Measurements from ENCODE around the gene HCST.

The HCST gene

DNA sequence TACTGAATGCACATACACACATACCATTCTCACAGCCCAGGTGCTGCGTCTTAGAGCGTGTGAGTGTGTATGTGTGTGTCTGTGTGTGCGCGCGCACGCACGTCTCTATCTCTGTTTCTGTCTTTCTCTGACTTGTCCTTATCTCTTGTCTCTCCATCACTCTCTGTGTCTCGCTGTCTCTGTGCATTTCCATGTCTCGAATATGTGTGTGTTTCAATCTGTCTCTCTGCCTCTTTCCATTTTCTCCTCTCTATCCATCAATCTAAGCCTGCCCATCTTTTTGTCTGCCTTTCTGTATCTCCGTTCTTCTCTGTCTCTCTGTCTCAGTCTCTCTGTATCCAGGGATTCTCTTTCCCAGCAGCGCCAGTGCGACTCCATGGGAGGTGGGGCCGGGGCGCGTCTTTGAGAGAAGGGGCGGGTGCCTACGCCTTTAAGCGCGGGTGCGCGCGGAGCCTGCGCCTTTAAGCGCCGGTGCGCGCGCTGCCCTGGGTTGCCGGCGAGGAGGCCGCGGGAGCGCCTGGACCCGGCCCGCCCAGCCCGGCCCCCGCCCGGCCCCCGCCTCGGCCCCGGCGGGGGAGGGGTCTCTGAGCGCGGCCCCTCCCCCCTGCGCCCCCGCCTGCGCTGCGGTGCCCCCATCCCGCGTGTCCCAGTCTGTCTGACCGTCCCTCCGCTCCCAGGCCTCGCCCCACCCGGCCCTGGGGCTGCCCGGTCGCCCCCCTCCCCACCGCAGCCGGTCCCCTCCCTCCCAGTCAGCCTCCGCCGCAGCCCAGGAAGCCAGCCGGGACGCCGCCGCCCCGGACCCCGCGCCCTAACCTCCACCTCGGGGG lies 33.8 kb downstream of the HCST start, which contains the start of gene LRFN3:
LRFN3 (plus strand) TSS at position 464 of the 827 bp plus-strand sequence. CDS start 3,052 bp downstream, outside the sequence.
- peak in 2 of 4 experiments; percentile 50 to 62 for DNase-seq (ENCODE audit: low read depth in 4 of 4, low spot score in 1 of 4)

DNA sequence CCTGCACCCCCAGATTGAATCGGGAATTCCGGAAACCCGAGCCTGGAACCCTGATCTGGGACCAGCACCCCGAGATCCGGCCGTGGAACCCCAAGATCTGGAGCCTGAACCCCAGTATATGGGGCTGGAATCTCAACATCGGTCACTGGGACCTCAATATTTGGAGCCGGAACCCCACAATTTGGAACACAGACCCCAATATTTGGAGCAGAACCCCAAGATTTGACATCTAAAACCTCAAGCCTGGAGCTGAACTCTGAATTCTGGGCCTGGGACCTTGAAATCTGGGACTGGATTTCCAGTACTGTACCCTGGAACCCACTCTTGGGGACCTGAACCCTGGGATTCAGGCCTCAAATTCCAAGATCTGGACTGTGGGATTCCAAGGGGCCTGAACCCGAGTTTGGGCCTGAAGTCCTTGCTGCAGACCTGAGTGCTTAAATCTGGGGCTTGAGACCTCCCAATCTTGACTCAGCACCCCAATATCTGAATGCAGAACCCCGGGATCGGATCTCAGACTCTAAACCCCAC lies 34.5 kb downstream of the HCST start:
- DNase-seq (ENCODE audit: low read depth in 4 of 4, low spot score in 1 of 4), result no peak

DNA sequence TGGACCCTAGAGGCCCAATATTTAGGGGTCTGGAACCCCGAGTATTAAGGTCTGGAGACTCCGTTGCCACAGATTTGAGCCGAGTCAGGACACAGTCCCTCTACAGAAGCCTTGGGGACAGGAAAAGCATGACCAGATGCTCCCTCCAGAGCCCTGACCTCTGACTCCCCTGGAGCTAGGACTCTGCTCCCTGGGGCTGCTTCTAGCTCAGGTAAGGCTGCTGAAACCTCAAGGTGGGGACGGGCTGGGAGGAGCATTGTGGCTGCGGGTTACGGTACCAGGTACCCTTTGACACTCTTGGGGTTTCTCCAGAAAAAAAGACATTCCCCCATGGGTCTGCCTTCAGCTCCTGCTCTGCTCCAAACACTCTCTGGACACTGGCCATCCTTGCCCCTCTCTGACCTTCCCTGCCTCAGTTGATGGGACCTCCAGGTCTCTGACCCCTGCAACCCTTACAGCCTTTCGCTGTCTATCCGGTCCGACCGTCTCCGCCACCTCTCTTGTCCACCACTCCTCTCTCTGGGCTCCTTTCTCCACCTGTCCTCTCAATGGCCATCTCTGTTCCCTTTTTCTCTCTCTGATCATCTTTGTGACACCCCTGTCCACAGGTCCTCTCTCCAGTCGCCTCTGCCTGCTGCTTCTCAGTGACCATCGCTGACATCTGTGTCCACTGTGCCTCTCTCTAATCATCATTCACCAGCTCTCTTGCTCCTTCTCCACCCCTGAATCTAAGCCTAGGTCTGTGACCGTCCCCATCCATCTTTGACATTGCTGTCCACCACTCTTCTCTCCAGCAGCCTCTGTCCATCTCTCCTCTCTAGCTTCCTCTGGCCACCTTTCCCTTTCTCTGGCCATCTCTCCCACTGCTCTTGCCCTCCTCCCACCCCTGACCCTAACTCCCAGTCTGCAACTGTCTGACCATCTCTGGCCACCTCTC lies 35.3 kb downstream of the HCST start:
- DNase-seq (ENCODE audit: low read depth in 4 of 4, low spot score in 1 of 4), result no peak

DNA sequence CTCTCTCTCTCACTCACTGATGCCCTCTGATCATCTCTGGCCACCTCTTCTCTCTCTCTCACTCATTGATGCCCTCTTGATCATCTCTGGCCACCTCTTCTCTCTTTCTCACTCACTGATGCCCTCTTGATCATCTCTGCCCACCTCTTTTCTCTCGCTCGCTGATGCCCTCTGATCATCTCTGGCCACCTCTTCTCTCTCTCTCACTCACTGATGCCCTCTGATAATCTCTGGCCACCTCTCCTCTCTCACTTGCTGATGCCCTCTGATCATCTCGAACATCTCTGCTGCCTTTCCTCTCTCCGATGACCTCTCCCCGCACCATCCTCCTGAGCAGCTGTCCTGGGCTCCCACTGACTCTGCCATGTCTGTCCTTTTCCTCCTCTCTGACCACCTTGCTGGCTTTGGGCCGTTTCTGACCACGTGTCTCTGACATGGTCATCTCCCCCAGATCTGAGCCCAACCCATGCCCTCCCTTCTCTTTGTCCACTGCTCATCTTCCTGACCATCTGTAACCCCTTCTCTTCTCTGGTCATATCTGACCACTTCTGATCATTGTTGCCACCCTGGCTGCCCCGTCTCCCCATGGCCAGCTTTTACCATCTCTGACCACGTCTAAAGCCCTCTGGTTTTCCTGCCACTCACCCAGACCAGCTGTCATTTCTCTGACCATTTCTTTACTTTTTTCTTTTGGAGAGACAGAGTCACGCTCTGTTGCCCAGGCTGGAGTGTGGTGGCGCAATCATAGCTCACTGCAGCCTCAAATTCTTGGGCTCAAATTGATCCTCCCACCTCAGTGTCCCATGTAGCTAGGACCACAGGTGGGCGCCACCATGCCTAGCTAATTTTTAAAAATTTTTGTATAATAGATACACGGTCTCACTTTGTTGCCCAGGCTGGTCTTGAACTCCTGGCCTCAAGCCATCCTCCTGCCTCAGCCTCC lies 36.2 kb downstream of the HCST start:
- DNase-seq (ENCODE audit: low read depth in 4 of 4, low spot score in 1 of 4), result no peak

DNA sequence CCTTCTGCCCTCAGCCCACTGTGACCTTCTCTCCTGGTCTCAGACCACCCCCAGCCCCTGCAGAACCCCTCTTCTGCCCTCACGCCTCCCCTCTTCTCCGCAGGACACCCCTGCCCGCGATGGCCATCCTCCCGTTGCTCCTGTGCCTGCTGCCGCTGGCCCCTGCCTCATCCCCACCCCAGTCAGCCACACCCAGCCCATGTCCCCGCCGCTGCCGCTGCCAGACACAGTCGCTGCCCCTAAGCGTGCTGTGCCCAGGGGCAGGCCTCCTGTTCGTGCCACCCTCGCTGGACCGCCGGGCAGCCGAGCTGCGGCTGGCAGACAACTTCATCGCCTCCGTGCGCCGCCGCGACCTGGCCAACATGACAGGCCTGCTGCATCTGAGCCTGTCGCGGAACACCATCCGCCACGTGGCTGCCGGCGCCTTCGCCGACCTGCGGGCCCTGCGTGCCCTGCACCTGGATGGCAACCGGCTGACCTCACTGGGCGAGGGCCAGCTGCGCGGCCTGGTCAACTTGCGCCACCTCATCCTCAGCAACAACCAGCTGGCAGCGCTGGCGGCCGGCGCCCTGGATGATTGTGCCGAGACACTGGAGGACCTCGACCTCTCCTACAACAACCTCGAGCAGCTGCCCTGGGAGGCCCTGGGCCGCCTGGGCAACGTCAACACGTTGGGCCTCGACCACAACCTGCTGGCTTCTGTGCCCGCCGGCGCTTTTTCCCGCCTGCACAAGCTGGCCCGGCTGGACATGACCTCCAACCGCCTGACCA lies 37.2 kb downstream of the HCST start:
- DNase-seq (ENCODE audit: low read depth in 4 of 4, low spot score in 1 of 4), result no peak

DNA sequence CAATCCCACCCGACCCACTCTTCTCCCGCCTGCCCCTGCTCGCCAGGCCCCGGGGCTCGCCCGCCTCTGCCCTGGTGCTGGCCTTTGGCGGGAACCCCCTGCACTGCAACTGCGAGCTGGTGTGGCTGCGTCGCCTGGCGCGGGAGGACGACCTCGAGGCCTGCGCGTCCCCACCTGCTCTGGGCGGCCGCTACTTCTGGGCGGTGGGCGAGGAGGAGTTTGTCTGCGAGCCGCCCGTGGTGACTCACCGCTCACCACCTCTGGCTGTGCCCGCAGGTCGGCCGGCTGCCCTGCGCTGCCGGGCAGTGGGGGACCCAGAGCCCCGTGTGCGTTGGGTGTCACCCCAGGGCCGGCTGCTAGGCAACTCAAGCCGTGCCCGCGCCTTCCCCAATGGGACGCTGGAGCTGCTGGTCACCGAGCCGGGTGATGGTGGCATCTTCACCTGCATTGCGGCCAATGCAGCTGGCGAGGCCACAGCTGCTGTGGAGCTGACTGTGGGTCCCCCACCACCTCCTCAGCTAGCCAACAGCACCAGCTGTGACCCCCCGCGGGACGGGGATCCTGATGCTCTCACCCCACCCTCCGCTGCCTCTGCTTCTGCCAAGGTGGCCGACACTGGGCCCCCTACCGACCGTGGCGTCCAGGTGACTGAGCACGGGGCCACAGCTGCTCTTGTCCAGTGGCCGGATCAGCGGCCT lies 37.9 kb downstream of the HCST start:
- DNase-seq (ENCODE audit: low read depth in 4 of 4, low spot score in 1 of 4), result no peak

DNA sequence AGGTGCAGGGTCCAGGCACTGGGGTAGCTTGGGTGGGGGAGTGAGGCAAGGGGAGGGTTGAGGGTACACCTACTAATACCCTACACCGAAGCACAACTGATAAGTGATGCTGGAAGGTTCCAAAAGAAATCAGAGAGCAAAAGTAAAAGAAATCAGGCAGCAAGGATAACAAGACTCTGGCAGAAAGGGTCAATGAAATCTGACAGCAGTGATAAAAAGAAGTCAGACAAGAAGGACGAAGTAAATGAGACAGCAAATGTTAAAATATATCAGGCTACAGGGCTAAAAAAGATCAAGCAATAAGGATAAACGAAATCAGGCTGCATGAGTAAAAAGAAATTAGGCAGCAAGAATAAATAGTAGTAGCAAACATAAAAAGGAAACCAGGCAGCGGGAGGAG lies 38.5 kb downstream of the HCST start:
- DNase-seq (ENCODE audit: low read depth in 4 of 4, low spot score in 1 of 4), result no peak

DNA sequence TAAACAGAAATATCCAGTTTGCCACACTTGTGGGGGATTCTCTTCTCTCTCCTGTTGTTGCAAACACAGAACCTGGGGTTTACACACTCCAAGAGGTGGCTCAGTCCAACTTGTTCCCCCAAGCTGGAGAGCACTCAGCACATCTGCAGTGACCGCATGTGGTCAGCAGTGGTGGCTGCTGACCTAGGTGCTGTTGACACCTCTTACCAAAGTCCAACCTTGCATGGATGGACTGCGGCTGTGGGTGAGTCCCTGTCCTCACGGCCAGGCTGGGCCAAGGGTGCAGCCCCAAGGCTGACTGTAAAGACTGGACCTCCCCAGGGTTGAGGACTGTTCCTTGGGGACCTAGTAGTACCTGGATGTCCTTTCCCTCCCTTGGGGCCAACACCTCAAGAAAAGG lies 39.9 kb downstream of the HCST start:
- no peak for DNase-seq (ENCODE audit: low read depth in 4 of 4, low spot score in 1 of 4)

DNA sequence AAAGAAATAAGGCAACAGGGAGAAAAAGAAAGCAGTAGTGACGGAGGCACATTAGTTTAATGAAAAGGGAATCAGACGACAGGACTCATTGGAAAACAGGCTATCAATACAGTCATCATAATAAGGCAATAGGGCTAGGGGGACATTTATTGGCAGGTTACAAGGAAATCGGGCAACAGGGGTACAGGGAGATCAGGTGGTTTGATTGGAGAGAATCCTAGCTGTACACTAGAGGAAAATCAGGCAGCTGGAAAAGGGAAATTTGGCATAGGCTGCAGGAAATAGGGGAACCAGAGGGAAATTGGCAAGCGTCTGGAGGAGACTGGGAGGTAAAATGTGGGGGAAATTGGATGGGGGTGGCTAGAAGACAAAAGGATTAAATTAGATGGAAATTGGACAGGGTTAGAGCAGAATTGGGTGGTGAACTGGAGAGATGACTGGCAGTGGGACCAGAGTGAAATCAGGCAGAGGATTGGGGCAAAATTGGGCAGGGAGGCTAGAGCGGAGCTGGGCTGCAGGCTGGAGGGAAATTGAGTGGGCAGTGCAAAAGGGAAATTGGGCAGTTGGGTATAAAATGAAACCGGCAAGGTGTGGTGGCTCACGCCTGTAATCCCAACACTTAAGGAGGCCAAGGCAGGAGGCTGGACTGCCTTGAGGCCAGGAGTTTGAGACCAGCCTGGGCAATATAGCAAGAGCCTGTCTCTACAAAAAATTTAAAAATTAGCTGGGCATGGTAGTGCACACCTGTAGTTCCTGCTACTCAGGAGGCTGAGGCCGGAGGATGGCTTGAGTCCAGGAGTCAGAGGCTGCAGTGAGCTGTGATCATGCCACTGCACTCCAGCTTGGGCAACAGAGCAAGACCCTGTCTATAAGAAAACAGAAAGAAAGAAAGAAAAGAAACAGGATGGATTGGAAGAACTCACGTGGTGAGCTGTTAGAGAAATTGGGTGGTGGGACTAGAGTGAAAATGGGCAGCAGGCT lies 41.3 kb downstream of the HCST start:
- no peak for DNase-seq (ENCODE audit: low read depth in 4 of 4, low spot score in 1 of 4)

DNA sequence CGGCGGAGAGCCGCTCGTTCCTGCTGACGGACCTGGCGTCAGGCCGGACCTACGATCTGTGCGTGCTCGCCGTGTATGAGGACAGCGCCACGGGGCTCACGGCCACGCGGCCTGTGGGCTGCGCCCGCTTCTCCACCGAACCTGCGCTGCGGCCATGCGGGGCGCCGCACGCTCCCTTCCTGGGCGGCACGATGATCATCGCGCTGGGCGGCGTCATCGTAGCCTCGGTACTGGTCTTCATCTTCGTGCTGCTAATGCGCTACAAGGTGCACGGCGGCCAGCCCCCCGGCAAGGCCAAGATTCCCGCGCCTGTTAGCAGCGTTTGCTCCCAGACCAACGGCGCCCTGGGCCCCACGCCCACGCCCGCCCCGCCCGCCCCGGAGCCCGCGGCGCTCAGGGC lies 42.2 kb downstream of the HCST start:
- no peak for DNase-seq (ENCODE audit: low read depth in 4 of 4, low spot score in 1 of 4)

DNA sequence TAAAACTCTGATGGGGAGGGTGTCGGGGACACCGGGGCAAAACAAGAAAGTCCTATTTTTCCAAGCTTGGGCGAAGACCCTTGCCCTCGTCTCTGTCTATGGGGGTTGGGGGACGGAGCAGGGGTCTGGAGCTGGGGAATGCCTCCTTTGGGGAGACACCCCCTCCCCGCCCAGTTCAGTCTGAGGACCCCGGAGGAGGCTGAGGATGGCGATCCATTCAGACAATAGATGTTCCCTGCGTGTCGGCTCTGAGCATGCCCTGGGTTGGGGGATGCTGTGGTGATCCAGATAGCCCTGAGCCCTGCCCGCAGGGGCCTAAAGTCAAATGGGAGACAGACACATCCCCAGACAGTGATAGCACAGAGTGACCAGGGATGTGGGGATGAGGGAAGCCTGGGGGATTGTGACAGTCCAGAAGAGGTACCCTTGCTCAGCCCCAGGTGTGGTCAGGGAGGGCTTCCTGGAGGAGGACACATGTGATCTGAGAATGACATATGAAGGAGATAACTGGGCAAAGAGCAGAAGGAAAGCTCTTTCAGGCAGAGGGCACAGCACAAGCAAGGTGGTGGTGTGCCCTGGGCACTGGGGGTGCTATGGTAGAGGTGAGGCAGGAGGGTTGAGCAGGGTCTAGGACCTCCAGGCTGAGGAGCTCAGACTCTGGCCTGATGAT lies 42.9 kb downstream of the HCST start:
- no peak for DNase-seq (ENCODE audit: low read depth in 4 of 4, low spot score in 1 of 4)

DNA sequence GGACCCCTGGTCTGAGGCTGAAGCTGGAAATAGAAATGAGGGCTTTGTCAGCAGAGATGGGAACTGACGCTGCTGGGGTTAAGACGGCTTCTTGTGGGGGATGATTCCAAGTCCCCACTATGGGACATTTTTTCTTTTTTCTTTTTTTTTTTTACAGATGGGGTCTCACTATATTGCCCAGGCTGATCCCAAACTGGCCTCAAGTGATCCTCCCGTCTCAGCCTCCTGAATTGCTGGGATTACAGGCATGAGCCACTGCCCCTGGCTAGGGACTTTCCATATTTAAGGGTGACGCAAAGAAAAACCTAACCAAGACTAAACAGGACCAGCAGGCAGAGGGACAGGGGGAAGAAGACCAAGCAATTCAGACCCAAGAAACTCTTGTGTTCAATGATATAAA lies 43.9 kb downstream of the HCST start:
- no peak for DNase-seq (ENCODE audit: low read depth in 4 of 4, low spot score in 1 of 4)

DNA sequence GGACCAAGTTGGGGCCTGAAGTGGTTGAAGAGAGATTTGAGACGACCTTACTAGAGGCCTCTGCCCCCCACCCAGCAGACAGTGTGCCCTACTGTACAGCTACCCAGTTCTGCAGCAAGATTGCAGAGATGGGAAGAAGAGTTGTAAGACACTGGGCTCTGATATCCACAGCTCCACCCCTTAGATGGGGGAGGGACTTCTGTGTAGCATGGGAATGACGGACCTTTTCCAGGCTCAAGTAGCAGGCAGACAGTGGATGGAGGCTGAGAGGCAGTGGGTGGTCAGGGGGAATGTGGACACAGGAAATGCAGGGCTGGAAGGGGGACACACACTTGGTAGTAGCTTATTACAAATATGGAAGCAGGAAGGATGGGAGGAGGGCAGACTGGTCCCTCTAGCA lies 46.8 kb downstream of the HCST start:
- no peak for DNase-seq (ENCODE audit: low read depth in 4 of 4, low spot score in 1 of 4)
